OCI-M2 (cell line): ENCODE data around the gene NEXMIF.
"Not testable (repeated sequence)": the region's sequence is repeated elsewhere in the genome, so short reads cannot be mapped to it uniquely, and the experiment has no call there.

Source experiments
- DNase-seq: peaks from one replicate; lab custom pipeline; 2025; ENCODE audit not compliant: unreplicated experiment; lab: John Stamatoyannopoulos, UW

NEXMIF gene

GRCh38 chrX:74797338-74797887 is 127.8 kb downstream of the NEXMIF start:
- no peak for DNase-seq

GRCh38 chrX:74788545-74789086 is 136.6 kb downstream of the NEXMIF start:
- DNase-seq, result no peak

GRCh38 chrX:74784629-74785028 is 140.6 kb downstream of the NEXMIF start:
- no peak for DNase-seq

- no peak for DNase-seq
Observed at GRCh38 chrX:74781507-74782034, 143.7 kb downstream of the NEXMIF start.

- no peak for DNase-seq
Observed at GRCh38 chrX:74779175-74779574, 146.1 kb downstream of the NEXMIF start.

- DNase-seq, result no peak
Observed at GRCh38 chrX:74774988-74775387, 150.3 kb downstream of the NEXMIF start.

- no peak for DNase-seq
Observed at GRCh38 chrX:74736450-74736849, 188.8 kb downstream of the NEXMIF start.

- no peak for DNase-seq
Observed at GRCh38 chrX:74705269-74705668, 220.0 kb downstream of the NEXMIF start.

GRCh38 chrX:74701343-74701742 is 223.9 kb downstream of the NEXMIF start:
- DNase-seq, result not testable (repeated sequence)

GRCh38 chrX:74684466-74684865 is 240.8 kb downstream of the NEXMIF start:
- DNase-seq, result no peak
